GM19395 (cell line): ENCODE results near the gene KDM3B.
"Not testable (repeated sequence)": the region's sequence is repeated elsewhere in the genome, so short reads cannot be mapped to it uniquely, and the experiment has no call there.

ENCODE experiments used
- ATAC-seq: cut with Tn5 transposase; IDR thresholded peaks from one replicate; pipeline ENCODE4 v1.9.1; 2021; ENCODE audit warnings: mild to moderate bottlenecking, moderate library complexity; ENCODE audit not compliant: unreplicated experiment

The KDM3B gene

DNA sequence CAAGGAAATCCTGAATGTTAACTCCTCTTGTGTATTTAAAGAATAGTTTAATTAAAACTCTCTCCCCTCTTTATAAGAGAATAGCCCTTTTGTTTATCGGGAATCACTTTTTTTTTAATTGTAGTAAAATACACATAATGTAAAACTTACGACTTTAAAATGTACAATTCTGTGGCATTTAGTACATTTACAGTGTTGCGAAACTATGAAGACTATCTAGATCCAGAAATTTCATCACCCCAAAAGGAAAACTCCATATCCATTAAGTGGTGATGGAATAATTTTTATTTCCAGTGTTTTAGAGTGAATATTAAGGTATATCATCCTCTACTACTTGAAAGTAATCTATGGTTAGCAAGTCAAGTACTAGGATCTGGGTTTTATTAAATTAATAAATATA lies 36.8 kb downstream of the KDM3B start:
- no peak for ATAC-seq

GRCh38 chr5:138389911-138390310 lies 37.4 kb downstream of the KDM3B start:
- ATAC-seq: not testable (repeated sequence)

DNA sequence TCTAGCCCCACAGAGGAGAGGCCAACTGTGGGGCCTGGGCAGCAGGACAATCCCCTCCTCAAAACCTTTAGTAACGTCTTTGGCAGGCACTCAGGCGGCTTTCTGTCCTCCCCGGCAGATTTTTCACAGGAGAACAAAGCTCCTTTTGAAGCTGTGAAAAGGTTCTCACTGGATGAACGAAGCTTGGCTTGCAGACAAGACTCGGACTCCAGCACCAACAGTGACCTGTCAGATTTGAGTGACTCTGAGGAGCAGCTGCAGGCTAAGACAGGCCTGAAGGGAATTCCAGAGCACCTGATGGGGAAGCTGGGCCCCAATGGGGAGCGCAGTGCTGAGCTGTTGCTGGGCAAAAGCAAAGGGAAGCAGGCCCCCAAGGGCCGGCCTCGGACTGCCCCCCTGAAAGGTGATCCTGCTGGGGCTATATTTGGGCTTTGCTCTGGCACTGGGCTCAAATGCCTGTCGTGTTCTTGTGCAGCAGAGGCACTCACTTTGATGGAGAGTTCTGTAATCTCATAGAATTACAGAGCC lies 39.4 kb downstream of the KDM3B start:
- ATAC-seq: no peak

- peak; percentile 56 for ATAC-seq
Measured at GRCh38 chr5:138402640-138403039, 50.2 kb downstream of the KDM3B start.

DNA sequence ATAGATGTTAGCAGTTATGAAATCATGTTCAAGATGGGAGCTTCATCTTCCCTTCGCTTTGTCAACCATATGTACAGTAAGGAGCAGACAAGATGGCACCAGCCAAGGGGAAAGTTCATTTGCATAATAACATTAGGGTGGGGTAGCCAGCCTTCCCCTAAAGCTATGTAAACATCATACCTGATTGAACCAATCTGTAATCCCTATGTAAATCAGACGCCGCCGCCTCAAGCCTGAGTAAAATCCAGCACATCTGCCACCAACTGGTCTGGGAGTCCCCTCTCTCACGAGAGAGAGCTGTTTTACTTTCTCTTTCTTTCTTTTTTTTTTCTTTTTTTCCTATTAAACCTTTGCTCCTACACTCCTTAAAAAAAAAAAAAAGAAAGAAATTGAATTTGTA lies 55.5 kb downstream of the KDM3B start:
- ATAC-seq: peak; percentile 85

DNA sequence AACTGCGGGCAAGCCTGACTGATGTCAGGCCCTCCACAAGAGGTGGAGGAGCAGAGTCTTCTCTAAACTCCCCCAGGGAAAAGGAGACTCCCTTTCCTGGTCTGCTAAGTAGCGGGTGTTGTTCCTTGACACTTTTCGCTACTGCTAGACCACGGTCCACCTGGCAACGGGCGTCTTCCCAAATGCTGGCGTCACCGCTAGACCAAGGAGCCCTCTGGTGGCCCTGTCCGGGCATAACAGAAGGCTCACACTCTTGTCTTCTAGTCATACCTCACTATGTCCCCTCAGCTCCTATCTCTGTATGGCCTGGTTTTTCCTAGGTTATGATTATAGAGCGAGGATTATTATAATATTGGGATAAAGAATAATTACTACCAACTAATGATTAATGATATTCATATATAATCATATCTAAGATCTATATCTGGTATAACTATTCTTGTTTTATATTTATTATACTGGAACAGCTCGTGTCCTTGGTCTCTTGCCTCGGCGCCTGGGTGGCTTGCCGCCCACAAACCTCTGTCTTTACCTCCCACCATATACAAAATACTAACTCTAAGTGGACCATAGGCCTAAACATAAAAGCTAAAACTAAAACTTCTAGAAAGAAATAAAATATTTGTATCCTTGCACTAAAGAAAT lies 58.6 kb downstream of the KDM3B start:
- not testable (repeated sequence) for ATAC-seq

DNA sequence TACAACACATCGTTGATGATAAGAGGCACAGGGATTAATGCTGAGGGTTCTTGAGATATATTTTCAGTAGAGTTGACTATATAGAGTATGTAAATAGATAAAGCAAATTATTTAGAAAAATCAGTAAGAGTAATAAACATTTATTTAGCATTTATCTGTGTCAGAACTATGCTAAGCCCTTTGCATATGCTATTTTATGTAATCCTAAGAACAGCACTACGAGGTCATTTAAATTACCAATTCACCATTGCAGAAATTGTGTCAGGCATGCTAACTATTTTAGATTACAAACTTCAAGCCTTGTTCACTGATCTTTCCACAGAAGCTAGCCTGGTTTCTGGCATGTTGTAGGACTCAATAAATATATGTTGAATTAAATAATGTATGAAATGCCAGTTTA lies 66.0 kb downstream of the KDM3B start:
- no peak for ATAC-seq

DNA sequence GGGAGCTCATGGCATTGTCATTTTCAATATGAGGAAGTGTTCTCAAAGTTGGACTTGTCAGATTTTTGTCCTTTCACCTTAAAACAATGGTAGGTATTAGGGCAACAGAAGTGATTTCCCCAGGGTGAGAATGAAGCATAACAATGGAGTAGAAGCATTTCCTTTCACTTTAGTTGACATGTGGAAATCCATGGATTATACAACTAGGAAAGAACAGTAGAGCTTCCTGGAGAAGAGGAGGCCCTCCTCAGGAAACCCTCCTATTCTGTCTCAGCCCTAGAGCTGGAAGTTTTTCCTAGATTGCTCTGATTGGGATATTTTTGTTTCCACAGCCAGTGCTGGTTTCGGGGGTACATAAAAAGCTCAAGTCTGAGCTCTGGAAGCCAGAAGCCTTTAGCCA lies 72.6 kb downstream of the KDM3B start:
- ATAC-seq: no peak

DNA sequence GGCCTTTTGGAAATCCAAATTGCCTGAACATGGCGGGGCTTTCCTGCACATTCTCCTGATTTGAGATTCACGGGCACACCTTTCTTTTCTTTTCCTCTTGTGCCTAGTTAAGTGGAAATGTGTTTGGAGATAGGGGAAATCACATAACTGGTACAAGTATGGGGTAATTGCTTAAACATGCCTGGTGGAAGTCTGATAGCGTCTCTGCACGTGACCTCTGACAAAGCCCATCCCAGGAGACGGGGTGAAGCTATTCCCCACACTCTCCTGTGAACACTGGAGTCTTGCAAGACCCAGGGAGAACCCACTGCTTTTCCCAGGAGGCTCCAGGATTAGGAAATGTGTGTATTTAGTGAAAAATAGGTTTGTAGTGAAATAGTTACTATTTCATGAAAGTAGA lies 83.5 kb downstream of the KDM3B start:
- ATAC-seq: no peak

DNA sequence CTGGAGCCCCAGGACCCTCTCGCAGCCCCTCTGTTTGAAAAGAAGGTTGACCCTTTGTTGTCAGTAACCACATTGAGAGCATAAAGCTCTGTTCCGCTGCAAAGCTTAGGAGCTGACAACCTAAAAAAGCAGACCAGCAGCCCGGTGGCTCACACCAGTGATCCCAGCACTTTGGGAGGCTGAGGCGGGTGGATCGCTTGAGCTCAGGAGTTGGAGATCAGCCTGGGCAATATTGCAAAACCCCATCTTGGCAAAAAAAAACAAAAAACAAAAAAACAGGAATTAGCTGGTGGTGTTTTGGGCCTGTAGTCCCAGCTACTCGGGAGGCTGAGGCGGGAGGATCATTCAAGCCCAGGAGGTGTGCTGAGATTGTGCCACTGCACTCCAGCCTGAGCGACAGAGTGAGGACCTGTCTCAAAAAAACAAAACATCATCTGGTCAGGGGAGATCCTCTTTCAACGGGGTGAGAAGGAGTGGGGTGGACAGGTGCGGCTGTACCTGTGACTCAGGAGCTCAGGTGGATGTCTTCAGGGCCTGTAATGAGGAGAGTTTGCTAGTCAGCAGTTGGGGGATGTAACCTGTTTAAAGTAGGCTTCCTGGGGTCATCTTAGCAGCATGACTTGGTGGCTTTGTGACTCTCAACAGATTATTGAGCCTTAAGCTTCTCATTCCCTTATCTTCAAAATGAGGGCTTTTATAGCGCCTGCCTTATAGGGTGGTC lies 85.7 kb downstream of the KDM3B start:
- no peak for ATAC-seq

DNA sequence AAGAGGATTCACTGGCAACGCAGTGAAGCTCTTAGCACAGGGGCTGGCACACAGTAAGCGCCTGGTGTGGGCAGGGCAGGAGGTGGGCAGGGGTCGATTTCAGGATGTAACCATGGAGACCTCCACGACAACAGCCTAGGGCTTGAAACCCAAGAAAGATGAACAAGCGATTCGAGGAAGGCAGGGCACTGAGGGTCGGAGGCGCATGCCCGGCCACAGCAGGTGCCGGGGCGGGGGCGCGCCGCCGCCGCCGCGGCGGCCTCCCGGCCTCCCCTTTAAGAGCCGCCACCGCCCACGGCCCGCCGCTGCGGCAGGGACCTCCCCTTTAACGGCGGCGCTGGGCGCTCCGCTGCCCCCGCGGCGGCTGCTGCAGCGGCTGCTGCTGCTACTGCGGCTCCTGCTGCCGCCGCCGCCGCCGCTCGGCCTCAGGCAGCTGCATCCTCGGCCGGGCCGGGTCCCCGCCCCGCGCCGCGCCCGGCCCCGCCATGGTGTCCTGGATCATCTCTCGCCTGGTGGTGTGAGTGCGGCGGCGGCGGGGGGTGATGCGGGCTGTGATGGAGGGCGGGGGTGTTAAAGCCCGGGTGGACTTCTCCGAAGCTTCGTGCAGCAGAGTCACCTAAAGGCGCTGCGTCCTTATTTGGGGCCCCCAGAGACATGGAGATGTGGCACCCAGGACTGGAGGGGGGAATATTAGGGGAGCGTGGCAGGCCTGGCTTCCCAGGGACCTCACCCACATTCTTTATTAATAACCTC lies 86.4 kb downstream of the KDM3B start, which contains the start of gene REEP2:
Gene REEP2, plus strand, starts transcription at position 334 of the 753 bp plus-strand sequence. Its CDS starts 152 bp downstream, at position 486.
- ATAC-seq: peak; percentile 64

DNA sequence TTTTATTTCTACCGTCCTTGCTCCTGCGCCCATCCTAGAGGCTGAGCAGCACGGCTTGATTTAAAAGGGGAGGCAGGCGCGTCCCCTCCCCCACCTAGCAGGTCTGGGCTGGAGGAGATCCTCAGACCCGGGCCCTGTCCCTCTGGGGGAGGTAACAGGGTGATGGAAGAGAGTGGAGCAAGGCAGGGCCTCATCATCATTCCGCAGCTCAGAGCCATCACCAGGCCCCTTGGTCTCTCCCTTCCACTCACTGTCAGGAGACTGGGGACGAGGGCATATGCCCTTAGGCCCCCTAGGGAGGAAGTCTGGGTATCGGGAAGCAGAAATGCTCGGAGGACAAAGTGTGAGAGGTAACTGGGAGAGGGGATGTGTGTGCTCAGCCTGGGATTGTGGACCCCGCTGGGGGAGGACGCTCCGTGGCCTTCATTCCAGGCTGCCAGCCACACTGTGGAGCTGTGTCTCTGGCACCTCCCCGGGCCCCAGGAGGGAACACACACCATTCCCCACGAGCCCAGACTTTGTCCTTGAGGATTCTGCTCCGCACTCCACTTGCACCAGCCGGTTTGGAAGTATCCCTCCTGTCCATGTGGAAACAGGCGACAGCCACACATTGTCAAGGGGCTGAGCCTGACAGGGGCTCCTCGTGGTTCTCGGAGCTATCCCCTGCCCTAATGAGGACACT lies 87.1 kb downstream of the KDM3B start:
- ATAC-seq: no peak

DNA sequence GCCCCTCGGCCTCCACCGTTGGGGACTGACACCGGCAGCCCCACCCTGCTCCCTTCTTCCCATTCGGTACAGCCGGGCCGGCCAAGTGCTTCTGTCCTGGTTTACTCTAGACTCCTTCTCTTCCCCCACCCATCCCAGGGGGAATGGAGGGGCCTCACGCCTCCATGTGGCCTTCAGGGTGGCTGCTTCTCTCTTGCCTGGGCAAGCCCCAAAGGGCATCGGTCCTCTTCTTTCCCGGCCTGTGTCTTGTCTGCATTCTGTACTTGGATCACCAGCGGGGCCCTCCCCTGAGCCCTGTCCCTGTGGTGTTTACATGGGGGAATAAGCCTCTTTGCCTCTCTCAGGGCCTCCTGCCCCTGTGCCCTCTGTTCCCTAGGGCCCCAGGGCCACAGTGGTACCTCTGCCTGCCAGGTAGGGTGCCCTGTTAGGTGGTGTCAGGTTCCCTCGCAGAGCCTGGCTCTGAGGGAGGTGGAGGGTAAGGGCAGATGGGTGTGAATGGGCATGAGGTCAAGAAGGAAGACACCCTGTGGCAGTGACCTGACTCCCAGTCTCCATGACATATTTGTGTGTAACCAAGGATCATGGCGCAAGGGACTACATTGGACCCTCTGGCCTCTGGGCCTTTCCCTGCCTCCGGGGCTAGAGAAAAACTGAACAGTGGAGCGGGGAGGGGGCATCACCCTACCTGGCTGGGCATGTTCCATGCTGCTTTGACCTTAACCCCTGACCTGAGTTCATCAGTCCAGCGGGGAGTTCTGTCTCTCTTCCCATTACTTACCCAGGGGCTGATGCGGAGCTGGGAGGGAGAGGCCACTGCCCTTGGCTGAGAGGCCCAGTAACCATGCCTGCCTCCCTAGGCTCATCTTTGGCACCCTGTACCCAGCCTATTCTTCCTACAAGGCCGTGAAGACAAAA lies 87.9 kb downstream of the KDM3B start:
- ATAC-seq: no peak

DNA sequence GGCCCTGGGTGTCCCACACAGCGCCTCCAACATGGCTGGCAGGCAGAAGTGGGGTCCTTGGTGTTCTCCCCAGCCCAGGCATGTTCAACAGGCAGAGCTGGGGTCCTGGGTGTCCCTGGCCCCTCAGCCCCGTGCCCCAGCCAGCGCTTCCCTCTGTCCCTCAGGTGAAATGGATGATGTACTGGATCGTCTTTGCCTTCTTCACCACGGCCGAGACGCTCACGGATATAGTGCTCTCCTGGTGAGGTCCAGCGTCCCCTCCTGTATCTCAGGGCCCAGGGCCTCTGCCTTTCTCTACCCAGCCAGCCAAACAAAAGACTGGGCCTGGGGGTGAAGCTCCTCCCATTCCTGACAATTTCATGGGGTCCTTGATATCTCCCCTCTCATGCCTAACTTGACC lies 88.7 kb downstream of the KDM3B start:
- ATAC-seq: no peak

- ATAC-seq: no peak
Measured at GRCh38 chr5:138444078-138444773, 91.7 kb downstream of the KDM3B start.

DNA sequence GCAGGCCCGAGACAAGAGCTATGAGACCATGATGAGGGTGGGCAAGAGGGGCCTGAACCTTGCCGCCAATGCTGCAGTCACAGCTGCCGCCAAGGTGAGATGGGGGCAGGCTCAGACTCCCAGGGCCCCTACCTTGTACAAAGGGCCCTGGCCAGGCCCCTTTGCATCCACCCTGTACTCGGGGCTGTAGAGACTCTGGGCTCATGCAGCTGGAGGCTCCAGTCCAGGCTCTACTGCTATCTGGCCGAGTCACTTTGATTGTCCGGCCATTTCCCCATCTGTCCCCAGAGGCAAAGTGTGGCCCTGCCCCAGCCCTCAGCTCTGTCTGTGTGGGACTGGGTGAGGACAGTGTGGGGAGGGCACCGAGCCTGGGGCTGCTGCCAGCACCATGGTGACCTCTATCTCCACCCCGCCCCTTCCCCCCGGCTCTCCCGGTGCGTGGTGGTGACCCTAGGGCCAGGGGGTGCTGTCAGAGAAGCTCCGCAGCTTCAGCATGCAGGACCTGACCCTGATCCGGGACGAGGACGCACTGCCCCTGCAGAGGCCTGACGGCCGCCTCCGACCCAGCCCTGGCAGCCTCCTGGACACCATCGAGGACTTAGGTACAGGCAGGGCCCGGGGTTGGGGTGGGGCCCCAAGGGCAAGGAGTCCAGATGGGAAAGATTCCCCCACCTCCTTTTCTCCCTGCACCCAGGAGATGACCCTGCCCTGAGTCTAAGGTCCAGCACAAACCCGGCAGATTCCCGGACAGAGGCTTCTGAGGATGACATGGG lies 92.5 kb downstream of the KDM3B start:
- no peak for ATAC-seq

- ATAC-seq: no peak
Measured at GRCh38 chr5:138445547-138446271, 93.2 kb downstream of the KDM3B start.

GRCh38 chr5:138448070-138448469 lies 95.6 kb downstream of the KDM3B start:
- no peak for ATAC-seq
